ENCODE data around the gene KDM4F. TPM values are rescaled to one million over a fixed set of nuclear protein-coding genes. Genes with fewer than 3 reads are reported as not detected.
A peak's percentile ranks its signal among the peaks of the same experiment; 100 is the strongest.

KDM4F gene
- total and polyA plus RNA-seq, 2 donors from 2014 or later, result not detected

- Histone ChIP-seq H3K27me3 (ENCODE audit: control insufficient read depth, insufficient read depth, low read length) (no peaks in the 10 kb centered on the region), H3K4me3 (ENCODE audit: low read length in 3 of 3) (peak overlapping the region; percentile 94 to 98 (median 96)), H3K9ac (ENCODE audit: low read length in 3 of 3) (peak overlapping the region; percentile 85 to 96 (median 96)), H3K9me3 (ENCODE audit: control insufficient read depth in 2 of 3, insufficient read depth in 1 of 3, low read length in 3 of 3) (no peaks in the 10 kb centered on the region), H3K36me3 (ENCODE audit: control insufficient read depth in 2 of 3, insufficient read depth in 3 of 3, low read length in 3 of 3) (peaks cover 0 to 2% (median 0%) of the 10 kb centered on the region in 3 donors), H3K27ac (ENCODE audit: low read depth in 2 of 2, low read length in 2 of 2) (peak overlapping the region; percentile 97 to 98), H3K4me1 (ENCODE audit: control insufficient read depth in 2 of 3, insufficient read depth in 2 of 3, low read depth in 1 of 3, low read length in 3 of 3) (peaks cover 0 to 8% (median 5%) of the 10 kb centered on the region in 3 donors)
- intact Hi-C loops (cut with DNase I), result no loop called here
- TF ChIP-seq CTCF (IDR thresholded peaks at IDR 0.05; ENCODE audit: borderline replicate concordance, extremely low read depth, insufficient read depth), result no peak
- DNase-seq (peak; percentile 87 to 97 (median 90)), FAIRE-seq (peak; percentile 81)
These were observed 19.3 kb downstream of the KDM4F start for GRCh38 chr11:95068549-95068948.

GRCh38 chr11:95070471-95070870, 21.2 kb downstream of the KDM4F start:
- peaks cover 0 to 2% (median 0%) of the 10 kb centered on the region in 3 donors for H3K36me3 ChIP-seq (ENCODE audit: control insufficient read depth in 2 of 3, insufficient read depth in 3 of 3, low read length in 3 of 3)
- H3K27me3 ChIP-seq (ENCODE audit: control insufficient read depth, insufficient read depth, low read length), result no peaks in the 10 kb centered on the region
- no peak overlapping the region for H3K9ac ChIP-seq (ENCODE audit: low read length in 3 of 3)
- FAIRE-seq (no peak), DNase-seq (no peak)
- no peak for TF ChIP-seq CTCF (IDR thresholded peaks at IDR 0.05; ENCODE audit: borderline replicate concordance, extremely low read depth, insufficient read depth)
- H3K9me3 ChIP-seq (ENCODE audit: control insufficient read depth in 2 of 3, insufficient read depth in 1 of 3, low read length in 3 of 3), result no peaks in the 10 kb centered on the region
- H3K4me3 ChIP-seq (ENCODE audit: low read length in 3 of 3), result no peak overlapping the region
- intact Hi-C loops (cut with DNase I), result loop anchor here (10.0 kb wide), 1 partner anchor 64 kb away; no protein-coding TSS in a partner anchor
- H3K27ac ChIP-seq (ENCODE audit: low read depth in 2 of 2, low read length in 2 of 2), result no peak overlapping the region
- peaks cover 10 to 16% (median 16%) of the 10 kb centered on the region in 3 donors for H3K4me1 ChIP-seq (ENCODE audit: control insufficient read depth in 2 of 3, insufficient read depth in 2 of 3, low read depth in 1 of 3, low read length in 3 of 3)

GRCh38 chr11:95072948-95073347, 23.7 kb downstream of the KDM4F start:
- Histone ChIP-seq H3K36me3 (ENCODE audit: control insufficient read depth in 2 of 3, insufficient read depth in 3 of 3, low read length in 3 of 3) (peaks cover 0 to 2% (median 0%) of the 10 kb centered on the region in 3 donors), H3K9me3 (ENCODE audit: control insufficient read depth in 2 of 3, insufficient read depth in 1 of 3, low read length in 3 of 3) (no peaks in the 10 kb centered on the region), H3K4me1 (ENCODE audit: control insufficient read depth in 2 of 3, insufficient read depth in 2 of 3, low read depth in 1 of 3, low read length in 3 of 3) (peaks cover 14 to 27% (median 16%) of the 10 kb centered on the region in 3 donors), H3K27me3 (ENCODE audit: control insufficient read depth, insufficient read depth, low read length) (no peaks in the 10 kb centered on the region), H3K4me3 (ENCODE audit: low read length in 3 of 3) (no peak overlapping the region), H3K9ac (ENCODE audit: low read length in 3 of 3) (no peak overlapping the region), H3K27ac (ENCODE audit: low read depth in 2 of 2, low read length in 2 of 2) (no peak overlapping the region)
- no peak for DNase-seq
- no peak for TF ChIP-seq CTCF (IDR thresholded peaks at IDR 0.05; ENCODE audit: borderline replicate concordance, extremely low read depth, insufficient read depth)
- intact Hi-C loops (cut with DNase I), result loop anchor here (10.0 kb wide), 1 partner anchor 62 kb away; no protein-coding TSS in a partner anchor
- no peak for FAIRE-seq

Data from kidney (tissue), 14 donors.